Measurements from ENCODE around the gene TTC12.

GRCh38 chr11:113332638-113333329 lies 18.4 kb downstream of the TTC12 start:
- TF ChIP-seq CTCF (IDR thresholded peaks at IDR 0.05) (no peak), EZH2 (IDR thresholded peaks at IDR 0.05; ENCODE audit: borderline replicate concordance, insufficient read depth, low read depth, low read length, poor library complexity, severe bottlenecking) (no peak)

All from B cell (primary cell).